ENCODE measurements around the gene GRIFIN. TPM values are rescaled to one million over a fixed set of nuclear protein-coding genes. Genes with fewer than 3 reads are reported as not detected.

The GRIFIN gene
- total and polyA plus RNA-seq, 9 of the 15 experiments (the other 6 are each of a cell fraction or from before 2014, with no cell fraction given), result not detected

GRCh38 chr7:2488681-2489080, 12.5 kb upstream of the GRIFIN start:
- ATAC-seq (no peak), DNase-seq (ENCODE audit: extremely low read depth in 1 of 4, low spot score in 3 of 4) (no peak), FAIRE-seq (no peak)
- Histone ChIP-seq H3K36me3 (ENCODE audit: control insufficient read depth, insufficient read depth, low read length) (no peaks in the 10 kb centered on the region), H3K27me3 (ENCODE audit: control insufficient read depth in 2 of 2, insufficient read depth in 2 of 2, low read length in 2 of 2) (peaks cover 0 to 2% of the 10 kb centered on the region in 2 experiments; a peak in 1 of 5 replicates), H3K4me2 (ENCODE audit: insufficient read depth, low read length) (no peak overlapping the region), H4K20me1 (replicated peaks; ENCODE audit: control insufficient read depth, insufficient read depth, low read length) (no peaks in the 10 kb centered on the region), H3K9me1 (ENCODE audit: control insufficient read depth, insufficient read depth, low read length) (no peaks in the 10 kb centered on the region), H3K9ac (ENCODE audit: insufficient read depth in 1 of 2, low read depth in 2 of 2, low read length in 2 of 2) (no peak overlapping the region), H3K27ac (ENCODE audit: extremely low read depth, low read depth, low read length) (no peak overlapping the region), H2AFZ (ENCODE audit: low read depth, low read length) (no peak overlapping the region), H3K4me1 (replicated peaks in 1 of 2; ENCODE audit: control insufficient read depth in 2 of 2, insufficient read depth in 2 of 2, low read length in 2 of 2) (peaks cover 0 to 25% of the 10 kb centered on the region in 2 experiments; a peak in 2 of 5 replicates), H3K9me3 (replicated peaks; ENCODE audit: control insufficient read depth, insufficient read depth, low read depth, low read length) (no peaks in the 10 kb centered on the region), H3K4me3 (no peak overlapping the region), H3K79me2 (ENCODE audit: control insufficient read depth, insufficient read depth, low read length) (no peaks in the 10 kb centered on the region)
- WGBS (ENCODE audit: insufficient coverage, low coverage, missing lambda C conversion rate), result 0% methylated on average over 9 of the region's 9 CpGs
- TF ChIP-seq MTA2 (IDR thresholded peaks at IDR 0.05; ENCODE audit: low read depth) (no peak), FOXK1 (CRISPR knock-in tag; IDR thresholded peaks at IDR 0.05; ENCODE audit: borderline replicate concordance) (no peak), NCOR1 (IDR thresholded peaks at IDR 0.05) (no peak), MXD1 (CRISPR knock-in tag; IDR thresholded peaks at IDR 0.05; ENCODE audit: borderline replicate concordance, poor library complexity, severe bottlenecking) (no peak), ZNF23 (CRISPR knock-in tag; IDR thresholded peaks at IDR 0.05) (no peak), GABPB1 (CRISPR knock-in tag; IDR thresholded peaks at IDR 0.05) (no peak), NFE2 (IDR thresholded peaks at IDR 0.05; ENCODE audit: low read depth) (no peak), DNMT1 (IDR thresholded peaks at IDR 0.05) (no peak), HMG20A (CRISPR knock-in tag; conservative IDR thresholded peaks at IDR 0.05) (no peak), ZNF76 (CRISPR knock-in tag; IDR thresholded peaks at IDR 0.05; ENCODE audit: borderline replicate concordance) (no peak), SNAPC5 (CRISPR knock-in tag; IDR thresholded peaks at IDR 0.05) (no peak), TAF15 (IDR thresholded peaks at IDR 0.05; ENCODE audit: low read depth, low read length) (no peak), ZNF584 (CRISPR knock-in tag; IDR thresholded peaks at IDR 0.05; ENCODE audit: low read depth) (no peak)
- TF ChIP-seq, protein P1, sequence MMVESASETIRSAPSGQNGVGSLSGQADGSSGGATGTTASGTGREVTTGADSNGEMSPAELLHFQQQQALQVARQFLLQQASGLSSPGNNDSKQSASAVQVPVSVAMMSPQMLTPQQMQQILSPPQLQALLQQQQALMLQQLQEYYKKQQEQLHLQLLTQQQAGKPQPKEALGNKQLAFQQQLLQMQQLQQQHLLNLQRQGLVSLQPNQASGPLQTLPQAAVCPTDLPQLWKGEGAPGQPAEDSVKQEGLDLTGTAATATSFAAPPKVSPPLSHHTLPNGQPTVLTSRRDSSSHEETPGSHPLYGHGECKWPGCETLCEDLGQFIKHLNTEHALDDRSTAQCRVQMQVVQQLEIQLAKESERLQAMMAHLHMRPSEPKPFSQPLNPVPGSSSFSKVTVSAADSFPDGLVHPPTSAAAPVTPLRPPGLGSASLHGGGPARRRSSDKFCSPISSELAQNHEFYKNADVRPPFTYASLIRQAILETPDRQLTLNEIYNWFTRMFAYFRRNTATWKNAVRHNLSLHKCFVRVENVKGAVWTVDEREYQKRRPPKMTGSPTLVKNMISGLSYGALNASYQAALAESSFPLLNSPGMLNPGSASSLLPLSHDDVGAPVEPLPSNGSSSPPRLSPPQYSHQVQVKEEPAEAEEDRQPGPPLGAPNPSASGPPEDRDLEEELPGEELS (CRISPR knock-in tag; IDR thresholded peaks at IDR 0.05; ENCODE audit: borderline replicate concordance), result no peak
- no TSS peak for BruUV-seq (replicated peaks)
- in situ Hi-C loops (cut with MboI), result no loop called here
- ChIA-PET CTCF (ENCODE audit: low intra/inter-chr PET ratio) (no interaction called here), POLR2A (interaction anchor here (0.6 to 0.7 kb wide), 4 partner anchors 9 to 706 kb away, joined by 3 read pairs; no protein-coding TSS in a partner anchor)
- intact Hi-C loops (cut with micrococcal nuclease), result no loop called here
